OCI-LY1 (cell line): ENCODE data around the gene ATP1B1.

ENCODE experiments used
- H2AFZ ChIP-seq: fragments of 200-600 bp; sonication (generic), shearing (Covaris generic); 2 replicates; pipeline ENCODE4 v1.6.0; 2014; ENCODE audit warnings: antibody characterized with exemption, mild to moderate bottlenecking, low read length
- H3F3A ChIP-seq: fragments of 200-600 bp; sonication (generic), shearing (Covaris generic); 2 replicates; pipeline ENCODE4 v1.6.0; 2014; ENCODE audit warnings: mild to moderate bottlenecking, antibody characterized with exemption, low read length, moderate library complexity; ENCODE audit not compliant: insufficient read depth
- H3K27ac ChIP-seq: fragments of 200-600 bp; sonication (generic); 2 replicates; pipeline ENCODE4 v1.5.1; 2014; ENCODE audit warnings: low read length, mixed run types, mild to moderate bottlenecking, low read depth; ENCODE audit not compliant: poor library complexity, severe bottlenecking
- H3K27me3 ChIP-seq: fragments of 200-600 bp; sonication (generic); 2 replicates; pipeline ENCODE4 v1.6.0; 2014; ENCODE audit warnings: antibody characterized with exemption, mild to moderate bottlenecking, low read length, moderate library complexity; ENCODE audit not compliant: insufficient read depth
- H3K36me3 ChIP-seq: fragments of 200-600 bp; sonication (generic); 2 replicates; pipeline ENCODE4 v1.6.1; 2014; ENCODE audit warnings: mild to moderate bottlenecking, antibody characterized with exemption, low read length, moderate library complexity, mixed read lengths; ENCODE audit not compliant: insufficient read depth
- H3K4me1 ChIP-seq: fragments of 200-600 bp; sonication (generic); 2 replicates; pipeline ENCODE4 v1.5.1; 2014; ENCODE audit warnings: mild to moderate bottlenecking, low read length, moderate library complexity; ENCODE audit not compliant: insufficient read depth, severe bottlenecking
- H3K4me2 ChIP-seq: fragments of 200-600 bp; sonication (generic), shearing (Covaris generic); 2 replicates; pipeline ENCODE4 v1.6.1; 2014; ENCODE audit warnings: low read length
- H3K4me3 ChIP-seq: fragments of 200-600 bp; sonication (generic); 2 replicates; pipeline ENCODE4 v1.5.1; 2014; ENCODE audit warnings: low read length, low read depth, mild to moderate bottlenecking, mixed read lengths; ENCODE audit not compliant: poor library complexity, severe bottlenecking
- H3K79me2 ChIP-seq: fragments of 200-600 bp; shearing (Covaris generic); 2 replicates; pipeline ENCODE4 v1.6.1; 2016; ENCODE audit warnings: mixed run types, low read length, mixed read lengths; ENCODE audit not compliant: insufficient read depth
- H3K9ac ChIP-seq: fragments of 200-600 bp; sonication (generic), shearing (Covaris generic); 2 replicates; pipeline ENCODE4 v1.6.1; 2014; ENCODE audit warnings: mild to moderate bottlenecking, low read length, mixed read lengths
- H3K9me2 ChIP-seq: fragments of 200-600 bp; sonication (generic), shearing (Covaris generic); 2 replicates; pipeline ENCODE4 v1.6.1; 2014; ENCODE audit warnings: low read depth, mild to moderate bottlenecking, low read length, mixed read lengths
- H3K9me3 ChIP-seq: fragments of 200-600 bp; shearing (Covaris generic); 2 replicates; pipeline ENCODE4 v1.6.1; 2014; ENCODE audit warnings: low read length, mixed read lengths
- H4K20me1 ChIP-seq: fragments of 200-600 bp; sonication (generic), shearing (Covaris generic); 2 replicates; pipeline ENCODE4 v1.6.0; 2016; ENCODE audit warnings: mild to moderate bottlenecking, low read length; ENCODE audit not compliant: insufficient read depth
- EZH2 ChIP-seq: fragments of 200-600 bp; sonication (generic), shearing (Covaris generic); IDR thresholded peaks from 2 replicates; pipeline ENCODE4 v1.8.0; 2017; ENCODE audit warnings: borderline replicate concordance, mixed run types, mild to moderate bottlenecking, antibody characterized with exemption, low read length, moderate library complexity, mixed read lengths
- TF ChIP-seq, protein P1 (sequence below): fragments of 200-600 bp; sonication (generic), shearing (Covaris generic); IDR thresholded peaks from 2 replicates; pipeline ENCODE4 v1.5.1; 2017; ENCODE audit warnings: mild to moderate bottlenecking, antibody characterized with exemption, low read length, moderate library complexity, mixed read lengths

The ATP1B1 gene

DNA sequence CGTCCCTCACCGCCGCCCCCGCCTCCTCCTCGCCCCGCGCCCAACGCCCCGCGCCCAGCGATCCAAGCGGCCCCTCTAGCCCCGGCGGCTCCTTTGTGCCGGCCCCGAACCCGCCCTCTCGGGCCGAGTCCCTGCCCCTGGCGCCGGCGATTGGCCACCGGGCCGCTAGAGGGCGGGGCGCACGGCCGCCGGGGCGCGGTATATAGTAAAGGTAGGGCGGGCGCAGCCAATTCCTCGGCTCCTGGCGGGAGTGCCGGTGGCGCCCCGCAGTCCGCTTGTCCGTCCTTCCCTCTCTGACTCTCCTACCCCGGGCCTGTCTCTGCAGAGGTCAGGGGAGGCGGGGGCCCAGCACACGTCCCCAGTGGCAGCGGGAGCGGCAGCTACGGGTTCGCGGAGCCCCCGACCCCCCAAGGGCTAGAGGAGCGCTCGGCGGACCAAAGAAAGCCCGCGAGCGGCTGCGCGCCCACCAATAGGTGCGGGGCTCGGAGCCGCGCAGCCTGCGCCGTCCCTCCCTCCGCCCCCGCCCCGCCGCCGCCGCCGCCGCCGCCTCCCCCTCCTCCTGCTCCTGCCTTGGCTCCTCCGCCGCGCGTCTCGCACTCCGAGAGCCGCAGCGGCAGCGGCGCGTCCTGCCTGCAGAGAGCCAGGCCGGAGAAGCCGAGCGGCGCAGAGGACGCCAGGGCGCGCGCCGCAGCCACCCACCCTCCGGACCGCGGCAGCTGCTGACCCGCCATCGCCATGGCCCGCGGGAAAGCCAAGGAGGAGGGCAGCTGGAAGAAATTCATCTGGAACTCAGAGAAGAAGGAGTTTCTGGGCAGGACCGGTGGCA, at the start of gene ATP1B1:
Gene ATP1B1 (plus strand): TSS at position 596 of the 826 bp plus-strand sequence. CDS start 140 bp downstream, at position 736.
- Histone ChIP-seq H3K36me3 (peaks cover 2% of the 10 kb centered on the region; the same call in 1 of the 2 replicates), H2AFZ (peak within 1 kb of the TSS; percentile 18; the same call in 1 of the 2 replicates), H3K9me3 (no peaks in the 10 kb centered on the region), H3F3A (no peaks in the 10 kb centered on the region), H3K4me1 (peaks cover 49% of the 10 kb centered on the region), H3K27me3 (no peaks in the 10 kb centered on the region), H4K20me1 (no peaks in the 10 kb centered on the region), H3K4me3 (peak within 1 kb of the TSS; percentile 90), H3K79me2 (peaks cover 5% of the 10 kb centered on the region), H3K9me2 (no peaks in the 10 kb centered on the region), H3K9ac (peak within 1 kb of the TSS; percentile 84), H3K27ac (peak within 1 kb of the TSS; percentile 88), H3K4me2 (peak within 1 kb of the TSS; percentile 95)
- TF ChIP-seq, protein P1, sequence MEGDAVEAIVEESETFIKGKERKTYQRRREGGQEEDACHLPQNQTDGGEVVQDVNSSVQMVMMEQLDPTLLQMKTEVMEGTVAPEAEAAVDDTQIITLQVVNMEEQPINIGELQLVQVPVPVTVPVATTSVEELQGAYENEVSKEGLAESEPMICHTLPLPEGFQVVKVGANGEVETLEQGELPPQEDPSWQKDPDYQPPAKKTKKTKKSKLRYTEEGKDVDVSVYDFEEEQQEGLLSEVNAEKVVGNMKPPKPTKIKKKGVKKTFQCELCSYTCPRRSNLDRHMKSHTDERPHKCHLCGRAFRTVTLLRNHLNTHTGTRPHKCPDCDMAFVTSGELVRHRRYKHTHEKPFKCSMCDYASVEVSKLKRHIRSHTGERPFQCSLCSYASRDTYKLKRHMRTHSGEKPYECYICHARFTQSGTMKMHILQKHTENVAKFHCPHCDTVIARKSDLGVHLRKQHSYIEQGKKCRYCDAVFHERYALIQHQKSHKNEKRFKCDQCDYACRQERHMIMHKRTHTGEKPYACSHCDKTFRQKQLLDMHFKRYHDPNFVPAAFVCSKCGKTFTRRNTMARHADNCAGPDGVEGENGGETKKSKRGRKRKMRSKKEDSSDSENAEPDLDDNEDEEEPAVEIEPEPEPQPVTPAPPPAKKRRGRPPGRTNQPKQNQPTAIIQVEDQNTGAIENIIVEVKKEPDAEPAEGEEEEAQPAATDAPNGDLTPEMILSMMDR = no peak

DNA sequence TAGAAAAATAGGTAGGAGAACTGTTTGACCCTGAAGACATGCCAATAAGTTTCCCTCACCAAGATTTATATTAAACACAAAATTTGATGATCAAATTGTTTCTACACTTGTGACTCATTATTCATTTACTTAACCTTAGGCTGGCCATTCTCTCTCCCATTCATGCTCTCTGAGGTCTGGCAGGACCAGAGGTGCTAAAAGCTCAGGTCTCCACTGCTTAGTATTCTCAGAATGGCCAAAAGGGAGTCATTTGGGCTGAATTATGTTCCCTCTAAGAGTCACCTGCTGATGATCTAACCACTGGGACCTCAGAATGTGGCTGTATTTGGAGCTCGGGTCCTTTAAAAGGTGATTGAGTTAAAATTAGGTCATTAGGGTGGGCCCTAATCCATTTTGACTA, 47.1 kb upstream of the ATP1B1 start:
- no peak overlapping the region for H3K4me2 ChIP-seq
- no peaks in the 10 kb centered on the region for H3K9me2 ChIP-seq
- no peaks in the 10 kb centered on the region for H3K79me2 ChIP-seq
- H3K9ac ChIP-seq = no peak overlapping the region
- H3K4me1 ChIP-seq = no peaks in the 10 kb centered on the region
- H3F3A ChIP-seq = no peaks in the 10 kb centered on the region
- H3K4me3 ChIP-seq = no peak overlapping the region
- H3K27ac ChIP-seq = no peak overlapping the region
- TF ChIP-seq, protein P1 = no peak
- no peak for TF ChIP-seq EZH2
- no peaks in the 10 kb centered on the region for H3K36me3 ChIP-seq
- no peak overlapping the region for H2AFZ ChIP-seq
- H3K9me3 ChIP-seq = no peaks in the 10 kb centered on the region
- no peaks in the 10 kb centered on the region for H4K20me1 ChIP-seq
- H3K27me3 ChIP-seq = no peaks in the 10 kb centered on the region

DNA sequence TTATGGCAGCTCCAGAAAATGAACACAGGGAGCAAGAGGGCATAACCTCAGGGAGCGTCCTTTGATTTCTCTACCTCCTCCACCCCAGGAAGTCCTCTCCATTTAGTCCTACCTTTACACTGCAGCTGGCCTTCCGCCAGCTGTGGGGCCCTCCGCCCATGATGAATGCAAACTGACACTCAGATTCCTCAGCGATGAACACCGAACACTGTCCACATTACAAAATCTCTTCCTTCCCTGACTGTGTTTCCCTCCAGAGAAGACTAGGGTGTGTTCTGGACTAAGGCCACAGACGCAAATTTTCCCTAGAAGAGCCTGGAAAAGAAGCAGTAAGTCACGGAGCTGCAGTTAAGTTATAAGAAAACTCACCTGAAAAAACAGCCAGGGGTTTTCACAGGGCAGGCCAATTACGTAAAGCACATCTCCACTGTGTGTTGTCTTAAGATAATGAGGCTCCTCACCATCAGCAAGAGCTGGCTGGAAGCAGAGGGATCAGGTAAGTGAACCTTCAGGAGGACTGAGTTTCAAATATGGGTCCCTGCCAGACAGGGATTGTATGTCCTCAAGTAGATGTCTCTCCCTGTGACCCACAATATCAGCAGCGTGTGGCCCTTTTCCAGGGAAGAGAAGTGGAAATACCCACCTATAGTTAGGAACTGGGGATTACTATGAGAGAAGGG, 46.3 kb upstream of the ATP1B1 start:
- Histone ChIP-seq H3F3A (no peaks in the 10 kb centered on the region), H3K4me1 (no peaks in the 10 kb centered on the region), H3K27me3 (no peaks in the 10 kb centered on the region), H3K36me3 (no peaks in the 10 kb centered on the region), H3K9me2 (no peaks in the 10 kb centered on the region), H2AFZ (no peak overlapping the region), H3K4me2 (no peak overlapping the region), H3K9ac (no peak overlapping the region), H3K79me2 (no peaks in the 10 kb centered on the region), H3K27ac (no peak overlapping the region), H4K20me1 (no peaks in the 10 kb centered on the region), H3K4me3 (no peak overlapping the region), H3K9me3 (no peaks in the 10 kb centered on the region)
- no peak for TF ChIP-seq EZH2
- TF ChIP-seq, protein P1 = no peak
